HFF-Myc (cell line): ENCODE results near the gene CHAF1A.

Experiments used
- DNase-seq: peaks from one replicate; pipeline ENCODE4 v3.0.0-alpha.2; 2011; ENCODE audit warnings: low read depth; ENCODE audit errors: extremely low read depth
- H3K4me3 ChIP-seq: replicated peaks from 2 replicates; pipeline ENCODE4 v1.5.1; 2011; ENCODE audit warnings: low read depth, mild to moderate bottlenecking, control low read depth, low read length
- CTCF ChIP-seq: IDR thresholded peaks from 2 replicates; pipeline ENCODE4 v1.5.1; 2012; ENCODE audit warnings: mild to moderate bottlenecking, low read depth, low read length, control low read depth; ENCODE audit errors: missing control alignments

The CHAF1A gene

GRCh38 chr19:4423416-4424126, 21.1 kb downstream of the CHAF1A start:
- H3K4me3 ChIP-seq, result no peak overlapping the region
- DNase-seq, result no peak
- TF ChIP-seq CTCF, result no peak

- DNase-seq, result peak; percentile 19
Observed at GRCh38 chr19:4425537-4425936, 23.1 kb downstream of the CHAF1A start.

DNA sequence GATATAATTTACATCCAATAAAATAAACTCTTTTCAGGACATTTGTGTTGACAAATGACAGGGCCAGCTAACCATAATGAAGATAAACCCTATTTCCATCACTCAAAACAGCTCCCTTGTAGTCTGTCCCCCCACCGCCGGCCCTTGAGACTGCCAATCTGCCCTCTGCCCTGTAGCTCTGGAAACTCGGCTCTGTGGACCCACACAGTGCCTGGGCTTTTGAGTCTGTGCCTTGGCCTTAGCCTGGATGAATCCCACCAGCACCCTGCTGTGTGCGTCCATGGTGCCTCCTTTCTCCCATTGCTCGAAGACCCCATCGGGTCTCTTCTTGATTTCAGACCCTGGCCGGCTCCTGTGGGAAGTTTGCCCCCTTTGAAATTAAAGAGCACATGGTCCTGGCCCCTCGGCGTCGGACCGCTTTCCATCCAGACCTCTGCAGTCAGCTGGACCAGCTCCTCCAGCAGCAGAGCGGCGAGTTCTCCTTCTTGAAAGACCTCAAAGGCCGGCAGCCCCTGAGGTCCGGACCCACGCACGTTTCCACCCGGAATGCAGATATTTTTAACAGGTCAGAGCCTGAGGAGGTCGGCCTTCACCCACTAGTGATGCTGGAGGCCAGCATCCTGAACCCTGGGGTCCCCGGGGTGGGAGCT, 26.0 kb downstream of the CHAF1A start:
- no peak overlapping the region for H3K4me3 ChIP-seq
- TF ChIP-seq CTCF, result no peak
- DNase-seq, result no peak

More at GRCh38 chr19:4425537-4425936, 23.1 kb downstream of the CHAF1A start:
- H3K4me3 ChIP-seq, result no peak overlapping the region
- no peak for TF ChIP-seq CTCF

GRCh38 chr19:4429256-4429655, 26.8 kb downstream of the CHAF1A start:
- no peak for TF ChIP-seq CTCF
- H3K4me3 ChIP-seq, result no peak overlapping the region
- DNase-seq, result no peak

GRCh38 chr19:4429771-4430171, 27.3 kb downstream of the CHAF1A start:
- no peak overlapping the region for H3K4me3 ChIP-seq
- no peak for TF ChIP-seq CTCF
- no peak for DNase-seq

DNA sequence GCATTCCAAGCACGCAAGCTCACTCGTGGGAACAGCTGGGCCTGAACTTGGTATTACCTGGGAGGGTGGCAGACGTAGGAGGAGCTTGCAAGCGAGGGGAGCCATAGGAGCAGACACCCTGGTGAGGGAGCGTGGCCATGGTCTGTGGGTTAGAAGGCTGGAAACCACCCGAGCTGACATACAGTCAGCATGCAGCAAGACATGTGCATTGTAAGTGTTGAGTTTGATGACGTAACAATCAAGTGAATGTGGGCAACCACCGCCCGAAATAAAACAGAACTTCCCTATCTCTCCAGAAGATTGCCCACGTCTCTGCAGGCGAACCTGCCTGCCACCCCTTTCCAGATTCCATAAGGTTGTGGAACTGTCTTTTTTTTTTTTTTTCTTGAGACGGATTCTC, 28.3 kb downstream of the CHAF1A start:
- no peak overlapping the region for H3K4me3 ChIP-seq
- no peak for TF ChIP-seq CTCF
- no peak for DNase-seq

DNA sequence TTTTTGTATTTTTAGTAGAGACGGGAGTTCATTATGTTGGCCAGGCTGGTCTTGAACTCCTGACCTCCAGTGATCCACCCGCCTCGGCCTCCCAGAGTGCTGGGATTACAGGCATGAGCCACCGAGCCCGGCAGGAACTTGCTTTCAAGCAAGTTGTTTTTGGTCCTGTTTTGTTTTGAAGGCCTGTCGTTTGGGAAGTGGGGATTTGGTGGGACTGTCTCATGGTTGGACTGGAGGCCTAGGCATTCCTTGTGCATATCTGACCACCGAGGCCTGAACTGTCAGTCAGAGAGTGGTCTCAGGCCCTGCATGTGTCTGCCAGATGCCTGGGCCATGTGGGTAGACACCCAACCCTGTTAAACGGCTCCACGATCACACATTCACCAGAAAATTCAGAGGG, 28.9 kb downstream of the CHAF1A start:
- no peak overlapping the region for H3K4me3 ChIP-seq
- DNase-seq, result no peak
- TF ChIP-seq CTCF, result no peak
